Measurements from ENCODE around the gene CTSW. TPM values are rescaled to one million over a fixed set of nuclear protein-coding genes. Genes with fewer than 3 reads are reported as not detected.

Gene CTSW
- total and polyA plus RNA-seq, 2 donors (not counting 1 experiment from before 2014, with no cell fraction given), result 0.84 to 4.6 TPM

DNA sequence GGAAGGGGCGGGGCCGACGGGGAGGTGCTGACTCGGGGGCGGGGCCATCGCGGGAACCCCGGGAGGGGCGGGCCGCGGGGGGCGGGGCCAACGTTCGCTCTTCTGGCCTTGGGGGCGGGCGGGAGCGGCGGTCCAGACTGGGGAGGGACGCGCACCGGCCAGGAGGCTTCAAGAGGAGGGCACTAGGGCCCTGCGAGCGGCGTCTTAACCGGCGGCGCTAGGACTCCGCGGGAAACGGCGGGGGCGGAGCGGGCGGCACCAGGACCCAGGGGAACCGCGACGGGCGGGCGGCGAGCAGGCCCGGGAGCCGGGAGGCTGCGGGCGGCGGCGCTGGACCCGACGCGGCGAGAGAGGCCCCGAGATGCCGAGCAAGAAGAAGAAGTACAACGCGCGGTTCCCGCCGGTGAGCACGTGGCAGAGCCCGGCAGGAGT lies 39.5 kb downstream of the CTSW start, which contains the start of gene DRAP1:
DRAP1 (plus strand) TSS at position 286 of the 432 bp plus-strand sequence; CDS start at position 362, 76 bp downstream.
- ChIA-PET POLR2A (interaction anchor here (0.5 to 2.5 kb wide), 6 partner anchors 22 to 60 kb away, joined by 3 to 13 read pairs (median 5); partner anchors contain the start of genes CCDC85B and FIBP), CTCF (interaction anchor here (1.3 to 2.1 kb wide), 5 partner anchors 29 to 73 kb away, joined by 4 to 15 read pairs (median 4); partner anchors contain the start of genes CCDC85B and FIBP)
- Histone ChIP-seq H3K9ac (ENCODE audit: low read length) (peak within 1 kb of the TSS; percentile 96), H3K36me3 (replicated peaks in 1 of 2; ENCODE audit: control extremely low read depth in 1 of 2, control insufficient read depth in 1 of 2, extremely low read depth in 1 of 2, insufficient read depth in 2 of 2, low read length in 1 of 2) (peaks cover 6 to 20% of the 10 kb centered on the region in 2 experiments), H2AFZ (ENCODE audit: insufficient read depth, low read depth, low read length, poor library complexity, severe bottlenecking) (peak within 1 kb of the TSS; percentile 81), H3K27ac (ENCODE audit: low read length in 2 of 2) (peak within 1 kb of the TSS; percentile 66 to 85), H3K9me3 (ENCODE audit: control extremely low read depth in 1 of 3, control insufficient read depth in 2 of 3, insufficient read depth in 1 of 3, low read length in 2 of 3) (no peaks in the 10 kb centered on the region), H3K4me3 (ENCODE audit: control extremely low read depth in 1 of 5, extremely low read depth in 1 of 5, insufficient read depth in 1 of 5, low read depth in 2 of 5, low read length in 4 of 5) (peak within 1 kb of the TSS; percentile 83 to 99 (median 93)), H3K4me2 (replicated peaks; ENCODE audit: low read depth, low read length, poor library complexity, severe bottlenecking) (peak within 1 kb of the TSS; percentile 97), H3K79me2 (ENCODE audit: control insufficient read depth, insufficient read depth, low read length) (peaks cover 38% of the 10 kb centered on the region), H3K4me1 (ENCODE audit: control insufficient read depth in 2 of 2, insufficient read depth in 2 of 2, low read length in 2 of 2) (peaks cover 19 to 50% of the 10 kb centered on the region in 2 donors), H3K27me3 (replicated peaks in 1 of 4; ENCODE audit: control extremely low read depth in 1 of 4, control insufficient read depth in 3 of 4, insufficient read depth in 4 of 4, low read length in 3 of 4) (no peaks in the 10 kb centered on the region), H4K20me1 (ENCODE audit: control insufficient read depth, insufficient read depth, low read length, poor library complexity, severe bottlenecking) (peaks cover 4% of the 10 kb centered on the region)
- Mint-ChIP-seq H3K27ac (peak within 1 kb of the TSS; percentile 89), H3K9me3 (ENCODE audit: insufficient read depth) (no peaks in the 10 kb centered on the region), H3K4me3 (peak within 1 kb of the TSS; percentile 95), H3K27me3 (no peaks in the 10 kb centered on the region), H3K4me1 (peaks cover 44% of the 10 kb centered on the region)
- ATAC-seq (ENCODE audit: low read depth) (peak; percentile 87), DNase-seq (peak; percentile 98)
- intact Hi-C loops (cut with micrococcal nuclease), result loop anchor here (1.0 to 2.0 kb wide), 7 partner anchors 9 to 257 kb away; partner anchors contain the start of genes BANF1, CFL1, EIF1AD and FIBP
- no peak for TF ChIP-seq EZH2 (IDR thresholded peaks at IDR 0.05; ENCODE audit: borderline replicate concordance, insufficient read depth, low read depth, low read length, poor library complexity, severe bottlenecking)
- TF ChIP-seq, protein P1, sequence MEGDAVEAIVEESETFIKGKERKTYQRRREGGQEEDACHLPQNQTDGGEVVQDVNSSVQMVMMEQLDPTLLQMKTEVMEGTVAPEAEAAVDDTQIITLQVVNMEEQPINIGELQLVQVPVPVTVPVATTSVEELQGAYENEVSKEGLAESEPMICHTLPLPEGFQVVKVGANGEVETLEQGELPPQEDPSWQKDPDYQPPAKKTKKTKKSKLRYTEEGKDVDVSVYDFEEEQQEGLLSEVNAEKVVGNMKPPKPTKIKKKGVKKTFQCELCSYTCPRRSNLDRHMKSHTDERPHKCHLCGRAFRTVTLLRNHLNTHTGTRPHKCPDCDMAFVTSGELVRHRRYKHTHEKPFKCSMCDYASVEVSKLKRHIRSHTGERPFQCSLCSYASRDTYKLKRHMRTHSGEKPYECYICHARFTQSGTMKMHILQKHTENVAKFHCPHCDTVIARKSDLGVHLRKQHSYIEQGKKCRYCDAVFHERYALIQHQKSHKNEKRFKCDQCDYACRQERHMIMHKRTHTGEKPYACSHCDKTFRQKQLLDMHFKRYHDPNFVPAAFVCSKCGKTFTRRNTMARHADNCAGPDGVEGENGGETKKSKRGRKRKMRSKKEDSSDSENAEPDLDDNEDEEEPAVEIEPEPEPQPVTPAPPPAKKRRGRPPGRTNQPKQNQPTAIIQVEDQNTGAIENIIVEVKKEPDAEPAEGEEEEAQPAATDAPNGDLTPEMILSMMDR (IDR thresholded peaks at IDR 0.05), result no peak
- WGBS (ENCODE audit: insufficient coverage), result under 1% methylated on average over 59 of the region's 59 CpGs

All from B cell (primary cell).